ENCODE data around the gene HOXA7.

Gene HOXA7

DNA sequence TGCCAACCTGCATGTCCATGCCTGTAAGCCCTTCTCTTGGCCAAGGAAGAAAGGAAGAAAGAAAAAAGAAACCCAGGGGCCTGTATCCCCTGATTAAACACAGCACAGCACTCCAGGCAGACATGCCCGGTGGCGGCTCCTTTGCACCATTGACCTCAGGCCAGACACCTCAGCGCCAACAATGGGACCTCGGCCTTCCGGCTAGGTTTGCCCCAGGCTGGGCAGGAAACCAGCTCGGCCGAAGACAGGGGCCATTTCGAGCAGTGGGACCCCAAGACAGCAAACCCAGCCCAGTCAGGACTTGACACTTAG, 14.8 kb upstream of the HOXA7 start:
- Histone ChIP-seq H3F3A (ENCODE audit: insufficient read depth, low read length) (peaks cover 12% of the 10 kb centered on the region), H3K36me3 (replicated peaks; ENCODE audit: insufficient read depth, low read length) (no peaks in the 10 kb centered on the region), H3K27me3 (replicated peaks; ENCODE audit: insufficient read depth, low read length) (peaks cover 92% of the 10 kb centered on the region), H4K20me1 (ENCODE audit: insufficient read depth, low read length) (no peaks in the 10 kb centered on the region), H3K4me1 (ENCODE audit: low read length) (peaks cover 9% of the 10 kb centered on the region), H3K27ac (ENCODE audit: low read length) (no peak overlapping the region), H3K9ac (ENCODE audit: low read length) (no peak overlapping the region), H3K9me2 (replicated peaks; ENCODE audit: insufficient read depth, low read length) (no peaks in the 10 kb centered on the region), H3K79me2 (ENCODE audit: low read length) (no peaks in the 10 kb centered on the region), H2AFZ (ENCODE audit: low read length) (no peak overlapping the region), H3K4me2 (ENCODE audit: low read depth, low read length) (peak overlapping the region; percentile 99; the same call in 1 of the 2 replicates), H3K9me3 (replicated peaks; ENCODE audit: insufficient read depth, low read length) (no peaks in the 10 kb centered on the region), H3K4me3 (ENCODE audit: low read length) (no peak overlapping the region)
- TF ChIP-seq EZH2 (optimal IDR thresholded peaks at IDR 0.05; ENCODE audit: low read depth, low read length) (no peak), EZH2phosphoT487 (IDR thresholded peaks at IDR 0.05; ENCODE audit: low read length) (no peak)
- TF ChIP-seq, protein P1, sequence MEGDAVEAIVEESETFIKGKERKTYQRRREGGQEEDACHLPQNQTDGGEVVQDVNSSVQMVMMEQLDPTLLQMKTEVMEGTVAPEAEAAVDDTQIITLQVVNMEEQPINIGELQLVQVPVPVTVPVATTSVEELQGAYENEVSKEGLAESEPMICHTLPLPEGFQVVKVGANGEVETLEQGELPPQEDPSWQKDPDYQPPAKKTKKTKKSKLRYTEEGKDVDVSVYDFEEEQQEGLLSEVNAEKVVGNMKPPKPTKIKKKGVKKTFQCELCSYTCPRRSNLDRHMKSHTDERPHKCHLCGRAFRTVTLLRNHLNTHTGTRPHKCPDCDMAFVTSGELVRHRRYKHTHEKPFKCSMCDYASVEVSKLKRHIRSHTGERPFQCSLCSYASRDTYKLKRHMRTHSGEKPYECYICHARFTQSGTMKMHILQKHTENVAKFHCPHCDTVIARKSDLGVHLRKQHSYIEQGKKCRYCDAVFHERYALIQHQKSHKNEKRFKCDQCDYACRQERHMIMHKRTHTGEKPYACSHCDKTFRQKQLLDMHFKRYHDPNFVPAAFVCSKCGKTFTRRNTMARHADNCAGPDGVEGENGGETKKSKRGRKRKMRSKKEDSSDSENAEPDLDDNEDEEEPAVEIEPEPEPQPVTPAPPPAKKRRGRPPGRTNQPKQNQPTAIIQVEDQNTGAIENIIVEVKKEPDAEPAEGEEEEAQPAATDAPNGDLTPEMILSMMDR (IDR thresholded peaks at IDR 0.05; ENCODE audit: low read length), result no peak
- DNase-seq, result no peak

DNA sequence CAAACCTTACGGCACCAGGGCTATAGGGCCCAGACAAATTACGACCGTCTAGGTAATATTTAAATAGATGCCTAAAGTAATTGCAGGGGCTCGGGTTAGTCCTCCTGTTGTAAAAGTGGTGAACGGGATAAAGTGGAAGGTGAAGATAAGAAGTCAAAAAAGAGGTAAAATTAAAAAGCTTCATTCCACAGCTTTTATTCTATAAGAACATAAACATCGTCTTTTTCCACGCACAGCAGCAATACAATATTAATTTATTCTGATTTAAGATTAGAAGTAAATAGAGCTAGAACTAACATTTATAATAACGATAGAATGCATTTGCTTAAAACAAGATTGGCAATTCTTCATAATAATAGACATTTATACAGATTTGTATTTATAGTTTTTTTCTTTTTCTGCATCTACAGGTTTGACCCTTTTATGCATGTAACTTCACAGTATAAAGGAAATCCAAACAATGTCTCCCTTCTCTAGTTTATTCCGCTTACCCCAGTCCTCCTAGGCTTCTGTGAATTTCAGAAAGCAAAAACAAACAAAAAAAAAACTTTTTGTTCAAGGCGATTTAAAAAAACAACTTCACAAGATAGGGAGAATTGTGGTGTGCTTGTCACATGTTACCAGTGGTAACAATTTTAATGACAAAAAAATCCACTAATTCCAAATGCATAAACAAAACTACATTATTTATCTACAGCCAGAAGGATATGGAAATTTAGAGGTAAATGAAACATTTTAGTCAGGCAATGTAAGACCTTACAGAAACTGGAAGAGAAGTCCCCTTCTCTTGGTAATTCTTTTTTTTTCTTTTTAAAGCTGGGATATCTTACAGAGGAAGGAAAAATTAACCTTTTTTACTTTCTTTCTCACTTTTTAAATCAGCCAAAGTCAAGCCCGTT, 14.2 kb upstream of the HOXA7 start:
- Histone ChIP-seq H3K9ac (ENCODE audit: low read length) (no peak overlapping the region), H3K4me2 (ENCODE audit: low read depth, low read length) (no peak overlapping the region), H3K79me2 (ENCODE audit: low read length) (no peaks in the 10 kb centered on the region), H3K27ac (ENCODE audit: low read length) (no peak overlapping the region), H3K4me3 (ENCODE audit: low read length) (no peak overlapping the region), H2AFZ (ENCODE audit: low read length) (no peak overlapping the region), H3K4me1 (ENCODE audit: low read length) (peaks cover 9% of the 10 kb centered on the region), H3F3A (ENCODE audit: insufficient read depth, low read length) (peaks cover 12% of the 10 kb centered on the region), H3K9me2 (replicated peaks; ENCODE audit: insufficient read depth, low read length) (no peaks in the 10 kb centered on the region), H3K36me3 (replicated peaks; ENCODE audit: insufficient read depth, low read length) (no peaks in the 10 kb centered on the region), H3K9me3 (replicated peaks; ENCODE audit: insufficient read depth, low read length) (no peaks in the 10 kb centered on the region), H3K27me3 (replicated peaks; ENCODE audit: insufficient read depth, low read length) (peaks cover 97% of the 10 kb centered on the region), H4K20me1 (ENCODE audit: insufficient read depth, low read length) (no peaks in the 10 kb centered on the region)
- TF ChIP-seq EZH2phosphoT487 (IDR thresholded peaks at IDR 0.05; ENCODE audit: low read length), result no peak
- TF ChIP-seq, protein P1 (IDR thresholded peaks at IDR 0.05; ENCODE audit: low read length), result no peak
- no peak for TF ChIP-seq EZH2 (optimal IDR thresholded peaks at IDR 0.05; ENCODE audit: low read depth, low read length)
- no peak for DNase-seq

DNA sequence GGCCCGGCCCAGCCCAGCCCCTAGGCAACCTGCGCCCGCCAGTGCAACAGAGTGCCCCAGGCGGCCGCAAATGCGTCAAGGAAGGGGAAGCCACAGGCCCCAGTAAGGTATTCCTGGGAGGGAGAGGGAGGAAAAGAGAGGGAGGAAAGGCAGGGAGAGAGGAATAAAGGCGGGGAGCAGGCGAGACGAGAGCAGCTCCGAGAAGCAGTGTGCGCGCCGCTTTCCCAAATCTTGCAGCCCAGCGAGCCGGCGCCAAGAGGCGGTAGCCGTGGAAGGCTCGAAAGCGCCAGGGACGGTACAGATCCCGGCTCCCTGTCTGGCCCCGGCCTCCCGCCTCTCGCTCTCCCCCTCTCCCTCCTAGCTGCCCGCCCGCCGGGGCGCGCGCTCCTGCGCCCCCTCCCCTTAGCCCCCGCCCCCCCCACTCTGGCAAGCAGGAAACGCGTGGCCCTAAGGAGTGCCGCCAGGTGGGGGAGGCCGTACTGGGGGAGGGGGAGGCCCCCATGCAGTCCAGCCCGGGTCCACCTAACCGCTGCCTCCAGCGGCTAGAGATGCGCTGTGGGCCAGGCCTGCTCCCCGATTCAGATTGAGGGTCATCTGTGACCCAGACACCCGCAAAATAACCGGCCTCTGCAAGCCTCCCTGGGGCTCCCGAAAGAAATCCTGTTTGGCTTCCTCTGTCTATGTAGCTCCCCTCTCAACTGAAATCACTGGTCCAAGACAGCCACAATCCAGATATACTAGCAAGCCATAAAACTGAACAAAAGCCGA, 13.4 kb upstream of the HOXA7 start:
- no peak for DNase-seq
- no peaks in the 10 kb centered on the region for H3K9me3 ChIP-seq (replicated peaks; ENCODE audit: insufficient read depth, low read length)
- H3K36me3 ChIP-seq (replicated peaks; ENCODE audit: insufficient read depth, low read length), result no peaks in the 10 kb centered on the region
- peaks cover 9% of the 10 kb centered on the region for H3K4me1 ChIP-seq (ENCODE audit: low read length)
- no peaks in the 10 kb centered on the region for H3K79me2 ChIP-seq (ENCODE audit: low read length)
- peaks cover 97% of the 10 kb centered on the region for H3K27me3 ChIP-seq (replicated peaks; ENCODE audit: insufficient read depth, low read length)
- no peak overlapping the region for H3K27ac ChIP-seq (ENCODE audit: low read length)
- H4K20me1 ChIP-seq (ENCODE audit: insufficient read depth, low read length), result no peaks in the 10 kb centered on the region
- TF ChIP-seq EZH2phosphoT487 (IDR thresholded peaks at IDR 0.05; ENCODE audit: low read length) (no peak), EZH2 (optimal IDR thresholded peaks at IDR 0.05; ENCODE audit: low read depth, low read length) (no peak)
- TF ChIP-seq, protein P1 (IDR thresholded peaks at IDR 0.05; ENCODE audit: low read length), result no peak
- peaks cover 12% of the 10 kb centered on the region for H3F3A ChIP-seq (ENCODE audit: insufficient read depth, low read length)
- H3K9ac ChIP-seq (ENCODE audit: low read length), result no peak overlapping the region
- no peaks in the 10 kb centered on the region for H3K9me2 ChIP-seq (replicated peaks; ENCODE audit: insufficient read depth, low read length)
- no peak overlapping the region for H3K4me2 ChIP-seq (ENCODE audit: low read depth, low read length)
- no peak overlapping the region for H2AFZ ChIP-seq (ENCODE audit: low read length)
- no peak overlapping the region for H3K4me3 ChIP-seq (ENCODE audit: low read length)
